GM21723 (cell line): Measurements from ENCODE around the gene TEX14.
"Not testable (repeated sequence)": the region's sequence is repeated elsewhere in the genome, so short reads cannot be mapped to it uniquely, and the experiment has no call there.

Experiments
- ATAC-seq: cut with Tn5 transposase; IDR thresholded peaks from one replicate; pipeline ENCODE4 v1.9.1; 2021; ENCODE audit warnings: mild to moderate bottlenecking, moderate library complexity; ENCODE audit not compliant: unreplicated experiment

TEX14 gene

GRCh38 chr17:58690033-58690432 is 1.8 kb downstream of the TEX14 start:
- ATAC-seq: not testable (repeated sequence)

- ATAC-seq: no peak
Measured at GRCh38 chr17:58688521-58688920, 3.3 kb downstream of the TEX14 start.

- no peak for ATAC-seq
Measured at GRCh38 chr17:58686980-58687379, 4.9 kb downstream of the TEX14 start.

- not testable (repeated sequence) for ATAC-seq
Measured at GRCh38 chr17:58684462-58684861, 7.4 kb downstream of the TEX14 start.

- no peak for ATAC-seq
Measured at GRCh38 chr17:58684003-58684402, 7.8 kb downstream of the TEX14 start.

DNA sequence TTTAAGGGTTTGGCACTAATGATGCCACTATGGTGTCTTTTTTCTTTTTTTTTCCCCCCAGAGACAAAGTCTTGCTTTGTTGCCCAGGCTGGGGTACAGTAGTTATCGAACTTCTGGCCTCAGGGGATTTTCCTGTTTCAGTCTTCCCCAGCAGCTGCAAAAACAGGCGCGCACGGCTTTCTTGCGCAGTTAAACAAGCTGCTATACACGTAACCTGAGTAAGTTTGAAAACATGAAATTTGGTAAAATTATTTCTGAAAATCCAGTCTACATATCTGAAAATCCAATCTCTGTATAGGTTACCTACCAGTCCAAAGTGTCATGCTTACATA is 11.8 kb downstream of the TEX14 start:
- ATAC-seq: no peak

DNA sequence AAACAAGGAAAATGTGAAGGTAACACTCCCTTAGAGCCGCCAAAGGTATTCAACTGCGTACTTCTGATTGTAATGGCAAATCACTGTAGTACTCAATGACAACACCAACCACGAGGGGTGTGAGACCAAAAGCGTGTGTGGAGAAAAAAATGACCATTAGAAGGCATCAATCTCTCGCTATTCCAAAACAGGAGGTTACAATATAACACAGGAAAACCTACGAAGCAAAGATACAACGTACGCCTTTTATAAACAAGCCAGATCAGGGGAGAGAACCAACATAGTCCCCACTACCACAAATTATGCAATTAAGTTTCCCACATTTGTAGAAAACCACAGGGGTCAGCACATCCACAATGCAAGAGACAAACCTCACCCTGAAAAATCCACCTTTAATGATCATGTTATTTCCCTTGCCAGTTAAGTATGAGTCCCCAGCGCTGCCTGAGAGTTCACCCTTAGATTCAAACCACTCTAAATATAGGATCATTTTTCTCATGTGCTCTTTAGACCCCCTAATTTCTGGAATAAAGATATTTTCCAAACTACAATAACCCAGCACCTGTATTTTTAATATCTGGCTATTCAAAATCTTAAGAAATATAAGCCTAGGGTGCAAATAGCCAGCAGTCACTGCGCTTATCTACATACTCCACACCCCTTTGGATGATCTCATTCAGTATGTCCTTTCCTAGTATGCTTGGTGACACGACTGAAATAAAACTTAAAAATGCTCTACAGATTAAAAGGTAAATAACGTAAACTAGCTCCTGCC is 12.4 kb downstream of the TEX14 start:
- no peak for ATAC-seq

DNA sequence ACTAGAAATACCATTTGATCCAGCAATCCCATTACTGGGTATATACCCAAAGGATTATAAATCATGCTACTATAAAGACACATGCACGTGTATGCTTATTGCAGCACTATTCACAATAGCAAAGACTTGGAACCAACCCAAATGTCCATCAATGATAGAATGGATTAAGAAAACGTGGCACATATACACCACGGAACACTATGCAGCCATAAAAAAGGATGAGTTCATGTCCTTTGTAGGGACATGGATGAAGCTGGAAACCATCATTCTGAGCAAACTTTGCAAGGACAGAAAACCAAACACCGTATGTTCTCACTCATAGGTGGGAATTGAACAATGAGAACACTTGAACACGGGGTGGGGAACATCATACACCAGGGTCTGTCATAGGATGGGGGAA is 13.6 kb downstream of the TEX14 start:
- ATAC-seq: not testable (repeated sequence)

- no peak for ATAC-seq
Measured at GRCh38 chr17:58677194-58677880, 14.5 kb downstream of the TEX14 start.

DNA sequence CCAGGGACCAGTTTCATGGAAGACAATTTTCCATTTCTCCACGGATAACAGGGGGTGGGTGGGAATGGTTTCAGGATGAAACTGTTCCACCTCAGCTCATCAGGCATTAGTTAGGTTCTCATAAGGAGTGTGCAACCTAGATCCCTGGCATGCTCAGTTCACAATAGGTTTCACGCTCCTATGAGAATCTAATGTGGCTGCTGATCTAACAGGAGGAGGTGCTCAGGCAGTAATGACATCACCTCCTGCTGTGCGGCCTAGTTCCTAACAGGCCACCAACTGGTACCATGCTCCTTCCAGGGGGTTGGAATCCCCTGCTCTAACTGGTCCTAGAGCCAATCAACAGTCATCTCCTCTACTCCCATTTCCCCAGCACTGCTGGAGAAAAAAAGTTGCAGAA is 19.9 kb downstream of the TEX14 start:
- no peak for ATAC-seq

GRCh38 chr17:58669853-58670252 is 22.0 kb downstream of the TEX14 start:
- ATAC-seq: no peak

DNA sequence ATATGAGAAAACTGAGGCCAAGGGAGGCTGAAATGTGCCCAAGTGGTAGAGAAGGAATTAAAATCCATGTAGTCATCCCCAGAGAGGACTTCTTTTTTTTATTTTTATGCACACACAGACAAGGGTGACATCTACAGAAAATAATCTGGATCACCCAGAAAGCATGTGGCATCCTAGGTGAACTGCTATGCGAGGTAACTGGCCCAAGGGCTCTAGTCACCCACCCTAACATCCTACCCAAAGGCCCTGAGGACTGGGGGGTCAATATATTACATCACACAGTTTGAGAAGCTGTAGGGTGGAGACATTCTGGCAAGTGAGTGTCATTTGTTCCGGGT is 23.3 kb downstream of the TEX14 start:
- no peak for ATAC-seq

- ATAC-seq: no peak
Measured at GRCh38 chr17:58667934-58668597, 23.8 kb downstream of the TEX14 start.

DNA sequence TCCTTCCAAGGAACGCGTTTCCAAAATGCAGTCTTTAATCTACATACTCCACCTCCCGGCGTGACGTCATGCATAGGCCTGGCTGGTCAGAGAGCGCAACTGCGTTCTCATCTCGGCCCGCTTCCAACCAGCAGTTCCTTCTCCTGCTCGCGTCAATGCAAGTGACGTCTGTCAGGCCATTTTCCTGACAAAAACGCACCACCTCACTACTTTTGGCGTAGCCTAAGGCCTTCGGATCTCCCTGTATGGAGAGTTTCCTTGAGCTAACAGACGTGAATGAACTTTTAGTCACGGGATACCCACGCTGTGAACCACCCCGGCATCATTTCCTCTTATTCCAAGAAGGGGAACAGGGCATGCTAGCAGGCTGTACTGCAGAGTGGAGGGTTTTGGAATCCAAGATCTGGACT is 25.0 kb downstream of the TEX14 start:
- ATAC-seq: no peak

DNA sequence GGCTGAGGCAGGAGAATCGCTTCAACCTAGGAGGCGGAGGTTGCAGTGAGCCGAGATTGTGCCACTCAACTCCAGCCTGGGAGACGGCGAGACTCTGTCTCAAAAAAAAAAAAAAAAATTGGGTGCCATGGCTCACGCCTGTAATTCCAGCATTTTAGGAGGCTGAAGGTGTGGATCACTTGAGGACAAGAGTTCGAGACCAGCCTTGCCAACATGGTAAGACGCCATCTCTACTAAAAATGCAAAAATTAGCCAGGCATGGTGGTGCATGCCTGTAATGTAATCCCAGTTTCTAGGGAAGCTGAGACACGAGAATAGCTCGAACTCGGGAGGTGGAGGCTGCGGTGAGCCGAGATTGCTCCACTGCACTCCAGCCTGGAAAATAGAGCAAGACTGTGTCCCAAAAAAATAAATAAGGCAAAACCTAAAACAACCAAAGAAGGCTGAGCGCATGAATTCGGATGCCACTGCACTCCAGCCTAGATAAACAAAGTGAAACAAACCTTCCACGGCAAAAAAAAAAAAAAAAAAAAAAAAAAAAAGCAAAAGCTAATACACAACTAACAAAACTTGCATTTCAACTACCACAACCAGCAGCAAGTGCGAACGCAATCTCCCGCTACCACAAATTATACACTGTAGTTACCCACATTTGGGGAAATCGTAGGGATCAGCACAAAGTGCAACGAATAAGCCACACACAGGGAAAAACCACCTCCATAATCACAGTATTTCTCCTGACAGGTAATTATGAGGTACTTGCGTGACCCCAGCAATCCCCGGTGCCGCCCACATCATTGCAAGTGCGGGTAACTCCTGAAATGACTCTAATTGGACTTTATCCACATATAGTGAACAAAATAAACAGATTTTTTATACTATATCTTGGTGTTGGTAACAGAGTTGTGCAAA is 25.6 kb downstream of the TEX14 start:
- no peak for ATAC-seq

DNA sequence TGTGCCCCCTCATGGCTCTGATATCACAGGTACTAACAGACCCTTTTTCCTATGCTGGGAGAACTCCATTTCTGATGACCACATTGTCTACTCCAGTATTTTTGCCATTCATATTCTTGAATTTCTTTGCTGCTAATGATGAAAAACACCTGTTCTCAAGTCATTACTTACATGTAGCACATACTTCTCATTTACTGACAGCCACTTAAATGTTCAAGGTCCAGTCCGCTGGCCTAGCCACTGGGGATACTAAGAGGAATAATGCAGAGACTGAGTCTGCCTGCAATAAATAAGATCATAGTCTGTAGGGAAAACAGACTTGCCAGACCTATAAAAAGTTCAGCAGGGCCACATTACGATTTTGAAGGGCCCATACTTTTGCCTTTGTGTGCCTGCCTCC is 27.5 kb downstream of the TEX14 start:
- no peak for ATAC-seq

DNA sequence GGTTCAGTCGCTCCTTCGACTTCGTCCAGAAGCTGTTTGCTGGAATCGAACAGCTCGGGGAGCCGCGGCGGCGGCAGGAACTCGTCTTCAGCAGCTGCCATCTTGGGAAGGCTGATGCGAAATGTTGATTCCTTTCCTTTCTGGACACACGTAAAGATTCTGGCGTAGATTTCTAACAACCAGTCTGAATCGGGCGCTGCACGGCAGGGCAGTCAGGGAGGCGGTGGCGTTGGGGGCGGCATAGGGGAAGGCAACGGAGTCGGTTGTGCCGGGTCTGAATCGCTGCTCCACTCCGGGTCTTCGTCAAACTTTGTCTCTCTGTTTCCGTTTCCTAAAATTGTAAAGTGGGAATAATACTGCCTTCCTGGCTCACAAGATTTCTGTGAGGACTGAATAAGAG is 30.3 kb downstream of the TEX14 start:
- no peak for ATAC-seq

DNA sequence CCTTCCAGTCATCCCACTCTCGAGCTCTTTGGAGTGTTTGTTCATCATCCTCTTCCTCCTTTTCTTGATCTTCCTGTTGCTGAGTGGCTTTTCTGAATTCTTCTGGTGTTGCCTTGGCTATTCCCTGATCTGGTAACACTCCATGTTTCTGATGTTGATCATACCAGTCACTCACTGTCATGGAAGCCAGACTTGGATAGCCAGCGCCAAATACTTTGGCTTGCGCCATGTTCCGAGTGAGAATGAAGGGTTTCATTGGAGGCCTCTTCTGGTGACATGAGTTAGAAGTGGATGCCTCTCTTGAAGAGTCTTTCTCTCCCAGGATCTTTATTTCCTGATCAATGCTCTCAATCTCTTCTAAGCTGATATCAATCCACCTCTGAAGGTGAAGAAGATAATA is 31.2 kb downstream of the TEX14 start:
- no peak for ATAC-seq

DNA sequence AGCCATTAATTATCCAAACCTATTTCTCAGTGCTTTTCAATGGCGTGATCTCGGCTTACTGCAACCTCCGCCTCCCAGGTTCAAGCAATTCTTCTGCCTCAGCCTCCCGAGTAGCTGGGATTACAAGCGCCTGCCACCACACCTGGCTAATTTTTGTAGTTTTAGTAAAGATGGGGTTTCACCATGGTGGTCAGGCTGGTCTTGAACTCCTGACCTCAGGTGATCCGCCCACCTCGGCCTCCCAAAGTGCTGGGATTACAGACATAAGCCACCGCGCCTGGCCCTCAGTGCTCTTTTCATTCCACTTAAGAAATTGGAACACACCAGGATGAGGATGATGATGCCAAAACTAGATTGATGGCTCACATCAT is 32.1 kb downstream of the TEX14 start:
- ATAC-seq: not testable (repeated sequence)

- ATAC-seq: peak; percentile 75
Measured at GRCh38 chr17:58658804-58659713, 32.8 kb downstream of the TEX14 start.
